HepG2 (cell line): ENCODE data around the gene CYTH2. TPM values are rescaled to one million over a fixed set of nuclear protein-coding genes. Genes with fewer than 3 reads are reported as not detected.

Experiments used
- ATAC-seq: fragments of 200-7000 bp; cut with Tn5 transposase; 3 replicates; pipeline ENCODE4 v1.9.1; 2020; ENCODE audit warnings: mild to moderate bottlenecking, moderate library complexity
- BruUV-seq: library from RNA; stranded (reverse); fragments of 400-500 nt; replicated peaks from 2 replicates; lab custom pipeline; 2021; lab: Mats Ljungman, UMichigan
- CTCF ChIA-PET: fragments of 300-600 bp; formaldehyde crosslinking; extraction: SDS; loops from one replicate; lab custom pipeline; 2021; ENCODE audit warnings: low total read pairs, inconsistent platforms, low intra/inter-chr PET ratio; lab: Yijun Ruan, JAX
- POLR2A ChIA-PET: fragments of 350-600 bp; sonication (Branson Sonifier 250); formaldehyde crosslinking; loops from one replicate; lab custom pipeline; 2020; ENCODE audit warnings: antibody characterized with exemption, inconsistent platforms; lab: Yijun Ruan, JAX
- DNase-seq: peaks from one replicate; pipeline ENCODE4 v3.0.0-alpha.2; 2015; ENCODE audit warnings: low spot score
- FAIRE-seq: peaks from 3 replicates; lab custom pipeline; 2011; peaks lifted over from hg19 to GRCh38; lab: Jason Lieb, UNC
- H2AFZ ChIP-seq: one replicate; pipeline ENCODE4 v1.6.1; 2011; ENCODE audit warnings: low read length, inconsistent platforms
- H3K27ac ChIP-seq: fragments of 300-600 bp; 3 replicates; pipeline ENCODE4 v1.8.0; 2011; ENCODE audit warnings: mixed run types, mild to moderate bottlenecking, mixed read lengths, low read length, inconsistent platforms; ENCODE audit not compliant: insufficient read depth; ENCODE audit errors: extremely low read length
- H3K27me3 ChIP-seq, 2 experiments: fragments of 200-600 bp in 1 of 2; 2 replicates in 1 of 2; 3 replicates in 1 of 2; pipeline versions ENCODE4 v1.6.0 to v1.8.0; 2011; ENCODE audit warnings: low read length in 2 of 2, mild to moderate bottlenecking in 2 of 2, moderate library complexity in 2 of 2, inconsistent platforms in 1 of 2; ENCODE audit not compliant: insufficient read depth in 2 of 2, control insufficient read depth in 1 of 2
- H3K36me3 ChIP-seq, 2 experiments: fragments of 200-600 bp in 1 of 2; replicated peaks in 1 of 2; 2 replicates in 1 of 2; 3 replicates in 1 of 2; pipeline versions ENCODE4 v1.5.1 to v1.8.0; 2011; ENCODE audit warnings: low read length in 2 of 2, inconsistent platforms in 1 of 2; ENCODE audit not compliant: insufficient read depth in 2 of 2, control insufficient read depth in 1 of 2
- H3K4me1 ChIP-seq: 2 replicates; pipeline ENCODE4 v1.5.1; 2012; ENCODE audit warnings: low read length, inconsistent platforms; ENCODE audit not compliant: insufficient read depth
- H3K4me2 ChIP-seq: 2 replicates; pipeline ENCODE4 v1.6.0; 2011; ENCODE audit warnings: low read depth, low read length, inconsistent platforms
- H3K4me3 ChIP-seq, 3 experiments: fragments of 200-600 bp in 1 of 3; sonication (generic), shearing (Covaris generic) in 1 of 3; replicated peaks in 1 of 3; 2 replicates each; pipeline ENCODE4 v1.5.1; 2011 to 2016; ENCODE audit warnings: low read length in 3 of 3, inconsistent platforms in 2 of 3, low read depth in 2 of 3, mild to moderate bottlenecking in 2 of 3, control low read depth in 1 of 3, mixed read lengths in 1 of 3; ENCODE audit not compliant: insufficient read depth in 1 of 3
- H3K79me2 ChIP-seq: one replicate; pipeline ENCODE4 v1.6.1; 2011; ENCODE audit warnings: low read length, inconsistent platforms; ENCODE audit not compliant: insufficient read depth
- H3K9ac ChIP-seq: 2 replicates; pipeline ENCODE4 v1.6.0; 2011; ENCODE audit warnings: mild to moderate bottlenecking, low read depth, low read length, inconsistent platforms; ENCODE audit not compliant: insufficient read depth
- H3K9me3 ChIP-seq: 2 replicates; pipeline ENCODE4 v1.5.1; 2012; ENCODE audit warnings: mild to moderate bottlenecking, low read length
- H4K20me1 ChIP-seq: 2 replicates; pipeline ENCODE4 v1.6.0; 2011; ENCODE audit warnings: inconsistent platforms, mild to moderate bottlenecking, low read length, moderate library complexity; ENCODE audit not compliant: insufficient read depth
- CEBPB ChIP-seq: IDR thresholded peaks from 2 replicates; pipeline ENCODE4 v1.6.1; 2011; ENCODE audit warnings: low read depth, low read length, improper control_type of control experiment, borderline replicate concordance
- ELF1 ChIP-seq: sonication (generic); formaldehyde crosslinking; IDR thresholded peaks from 2 replicates; pipeline ENCODE4 v1.4.0; 2020; ENCODE audit warnings: missing genetic modification reagents
- FOXK2 ChIP-seq: fragments of 450-650 bp; IDR thresholded peaks from 2 replicates; pipeline ENCODE4 v1.6.1; 2016
- NFIB ChIP-seq: sonication (generic); formaldehyde crosslinking; IDR thresholded peaks from 2 replicates; pipeline ENCODE4 v1.9.0; 2021; ENCODE audit warnings: missing genetic modification reagents, mild to moderate bottlenecking, borderline replicate concordance
- SAFB2 ChIP-seq: sonication (generic); formaldehyde crosslinking; IDR thresholded peaks from 2 replicates; pipeline ENCODE4 v1.5.1; 2020; ENCODE audit warnings: missing genetic modification reagents, low read depth, mild to moderate bottlenecking, borderline replicate concordance
- ZNF24 ChIP-seq: fragments of 450-650 bp; IDR thresholded peaks from 2 replicates; pipeline ENCODE4 v1.6.1; 2017; ENCODE audit warnings: antibody characterized with exemption, mild to moderate bottlenecking
- ZNF33A ChIP-seq: sonication (generic); formaldehyde crosslinking; IDR thresholded peaks from 2 replicates; pipeline ENCODE4 v1.5.1; 2020; ENCODE audit warnings: missing genetic modification reagents, mild to moderate bottlenecking, moderate library complexity, borderline replicate concordance
- ZNF737 ChIP-seq: sonication (generic); formaldehyde crosslinking; IDR thresholded peaks from 2 replicates; pipeline ENCODE4 v1.5.0; 2020; ENCODE audit warnings: missing genetic modification reagents, mild to moderate bottlenecking, borderline replicate concordance
- ZNF747 ChIP-seq: sonication (generic); formaldehyde crosslinking; IDR thresholded peaks from 2 replicates; pipeline ENCODE4 v1.8.1; 2023; ENCODE audit warnings: missing genetic modification reagents, mild to moderate bottlenecking, borderline replicate concordance
- ZSCAN9 ChIP-seq: IDR thresholded peaks from 2 replicates; pipeline ENCODE4 v1.6.1; 2016; ENCODE audit warnings: borderline replicate concordance
- WGBS: methylation state at CpG from one replicate; pipeline ENCODE4 v1.1.6; 2017; ENCODE audit warnings: low lambda C conversion rate; 5-methylcytosine and 5-hydroxymethylcytosine counted together
- in situ Hi-C: cut with HindIII; loops from 2 replicates; pipeline ENCODE4 v1.10.0; 2017; ENCODE audit warnings: low pct_unique_long_range_greater_than_20kb; ENCODE audit not compliant: extremely low pct_ligation_motif_present
- intact Hi-C: fragments of 100-400 bp; cut with micrococcal nuclease; formaldehyde crosslinking; loops from one replicate; pipeline ENCODE4 v1.10.0; 2022; ENCODE audit not compliant: unreplicated experiment
- polyA plus RNA-seq, 8 experiments: library from polyadenylated mRNA; depleted of rRNA in 3 of 8; stranded (reverse) in 7 of 8; unstranded in 1 of 8; fragments of >200 nt; fragmentation: Illumina TruSeq in 4 of 8; extraction: Trizol in 4 of 8; gene quantifications; 2 replicates each; pipeline versions ENCODE4 v1.2.1 to v1.2.3, GENCODE V29; 2011 to 2016; ENCODE audit warnings: low read depth in 4 of 8, missing spikeins in 1 of 8, mixed read lengths in 1 of 8; ENCODE audit not compliant: insufficient read depth in 1 of 8
- total RNA-seq, 5 experiments: library from RNA; depleted of rRNA; stranded (reverse); fragments of >200 nt; fragmentation: Illumina TruSeq; extraction: Trizol; gene quantifications; 2 replicates each; pipeline ENCODE4 v1.2.3, GENCODE V29; 2016; ENCODE audit warnings: low read depth in 1 of 5
- TF ChIP-seq, protein P1 (sequence below): sonication (generic); formaldehyde crosslinking; IDR thresholded peaks from 2 replicates; pipeline ENCODE4 v1.4.0; 2020; ENCODE audit warnings: missing genetic modification reagents
- TF ChIP-seq, protein P2 (sequence below), 2 experiments: fragments of 450-650 bp in 1 of 2; sonication (generic) in 1 of 2; formaldehyde crosslinking in 1 of 2; IDR thresholded peaks; 2 replicates each; pipeline versions ENCODE4 v1.6.1 to v1.8.0; 2016 to 2022; ENCODE audit warnings: antibody characterized with exemption in 1 of 2, mild to moderate bottlenecking in 1 of 2, missing genetic modification reagents in 1 of 2

The CYTH2 gene
- total and polyA plus RNA-seq, 2 of the 13 experiments (the other 11 are each of a cell fraction or from before 2014, with no cell fraction given) = 16.5 to 39.3 TPM

DNA sequence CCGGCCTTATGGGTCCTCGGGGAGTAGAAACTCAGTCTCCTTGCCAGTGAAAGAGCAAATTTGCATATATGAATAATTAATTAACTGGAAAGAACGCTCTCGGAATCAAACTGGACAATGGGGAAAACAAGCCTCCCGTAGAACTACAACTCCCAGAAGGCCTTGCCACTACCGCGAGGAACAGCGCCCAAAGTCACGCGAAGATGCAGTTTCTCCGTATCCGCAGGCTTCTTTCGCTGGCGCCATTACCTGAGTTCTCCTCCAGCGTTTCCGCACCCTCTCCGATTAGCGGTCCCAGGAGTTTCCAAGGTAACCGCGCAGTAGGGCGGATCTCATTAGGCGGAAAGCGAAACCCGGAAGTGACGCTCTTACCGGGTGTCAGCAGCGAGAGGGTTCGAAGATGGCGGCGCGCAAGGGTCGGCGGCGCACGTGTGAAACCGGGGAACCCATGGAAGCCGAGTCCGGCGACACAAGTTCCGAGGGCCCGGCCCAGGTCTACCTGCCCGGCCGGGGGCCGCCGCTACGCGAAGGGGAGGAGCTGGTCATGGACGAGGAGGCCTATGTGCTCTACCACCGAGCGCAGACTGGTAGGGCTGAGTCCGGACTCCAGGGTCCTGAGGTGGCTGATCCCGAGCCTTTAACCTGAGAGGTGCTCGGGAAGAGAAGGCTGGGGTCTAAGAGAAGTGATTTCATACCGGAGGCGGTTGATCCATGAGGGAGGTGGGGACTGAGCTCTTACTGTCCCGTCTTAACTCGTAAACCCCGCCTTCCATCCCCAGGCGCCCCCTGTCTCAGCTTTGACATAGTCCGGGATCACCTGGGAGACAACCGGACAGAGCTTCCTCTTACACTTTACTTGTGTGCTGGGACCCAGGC is 23.3 kb upstream of the CYTH2 start, which contains the start of gene GRWD1:
TSS of gene GRWD1 (plus strand) at position 378 of the 876 bp plus-strand sequence. CDS start at position 401, 23 bp downstream.
- CTCF ChIA-PET = interaction anchor here (1.2 to 1.4 kb wide), 3 partner anchors 113 to 138 kb away, joined by 3 to 6 read pairs (median 3); no protein-coding TSS in a partner anchor
- peak; percentile 54 for FAIRE-seq
- intact Hi-C loops = loop anchor here (1.0 to 10.0 kb wide), 2 partner anchors 23 to 91 kb away; partner anchors contain the start of gene CYTH2
- TF ChIP-seq, protein P1, sequence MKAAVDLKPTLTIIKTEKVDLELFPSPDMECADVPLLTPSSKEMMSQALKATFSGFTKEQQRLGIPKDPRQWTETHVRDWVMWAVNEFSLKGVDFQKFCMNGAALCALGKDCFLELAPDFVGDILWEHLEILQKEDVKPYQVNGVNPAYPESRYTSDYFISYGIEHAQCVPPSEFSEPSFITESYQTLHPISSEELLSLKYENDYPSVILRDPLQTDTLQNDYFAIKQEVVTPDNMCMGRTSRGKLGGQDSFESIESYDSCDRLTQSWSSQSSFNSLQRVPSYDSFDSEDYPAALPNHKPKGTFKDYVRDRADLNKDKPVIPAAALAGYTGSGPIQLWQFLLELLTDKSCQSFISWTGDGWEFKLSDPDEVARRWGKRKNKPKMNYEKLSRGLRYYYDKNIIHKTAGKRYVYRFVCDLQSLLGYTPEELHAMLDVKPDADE (CRISPR knock-in tag) = no peak
- TF ChIP-seq ZNF747 (peak; percentile 66; the same call in 1 of the 2 replicates), ZSCAN9 (CRISPR knock-in tag) (0 out of 2 replicates have a peak, but pooled peaks have one; percentile 13), ELF1 (CRISPR knock-in tag) (peak; percentile 96), ZNF24 (no peak), SAFB2 (CRISPR knock-in tag) (no peak), ZNF33A (CRISPR knock-in tag) (0 out of 2 replicates have a peak, but pooled peaks have one; percentile 15), ZNF737 (no peak), FOXK2 (no peak), NFIB (no peak), CEBPB (no peak)
- TF ChIP-seq, protein P2, sequence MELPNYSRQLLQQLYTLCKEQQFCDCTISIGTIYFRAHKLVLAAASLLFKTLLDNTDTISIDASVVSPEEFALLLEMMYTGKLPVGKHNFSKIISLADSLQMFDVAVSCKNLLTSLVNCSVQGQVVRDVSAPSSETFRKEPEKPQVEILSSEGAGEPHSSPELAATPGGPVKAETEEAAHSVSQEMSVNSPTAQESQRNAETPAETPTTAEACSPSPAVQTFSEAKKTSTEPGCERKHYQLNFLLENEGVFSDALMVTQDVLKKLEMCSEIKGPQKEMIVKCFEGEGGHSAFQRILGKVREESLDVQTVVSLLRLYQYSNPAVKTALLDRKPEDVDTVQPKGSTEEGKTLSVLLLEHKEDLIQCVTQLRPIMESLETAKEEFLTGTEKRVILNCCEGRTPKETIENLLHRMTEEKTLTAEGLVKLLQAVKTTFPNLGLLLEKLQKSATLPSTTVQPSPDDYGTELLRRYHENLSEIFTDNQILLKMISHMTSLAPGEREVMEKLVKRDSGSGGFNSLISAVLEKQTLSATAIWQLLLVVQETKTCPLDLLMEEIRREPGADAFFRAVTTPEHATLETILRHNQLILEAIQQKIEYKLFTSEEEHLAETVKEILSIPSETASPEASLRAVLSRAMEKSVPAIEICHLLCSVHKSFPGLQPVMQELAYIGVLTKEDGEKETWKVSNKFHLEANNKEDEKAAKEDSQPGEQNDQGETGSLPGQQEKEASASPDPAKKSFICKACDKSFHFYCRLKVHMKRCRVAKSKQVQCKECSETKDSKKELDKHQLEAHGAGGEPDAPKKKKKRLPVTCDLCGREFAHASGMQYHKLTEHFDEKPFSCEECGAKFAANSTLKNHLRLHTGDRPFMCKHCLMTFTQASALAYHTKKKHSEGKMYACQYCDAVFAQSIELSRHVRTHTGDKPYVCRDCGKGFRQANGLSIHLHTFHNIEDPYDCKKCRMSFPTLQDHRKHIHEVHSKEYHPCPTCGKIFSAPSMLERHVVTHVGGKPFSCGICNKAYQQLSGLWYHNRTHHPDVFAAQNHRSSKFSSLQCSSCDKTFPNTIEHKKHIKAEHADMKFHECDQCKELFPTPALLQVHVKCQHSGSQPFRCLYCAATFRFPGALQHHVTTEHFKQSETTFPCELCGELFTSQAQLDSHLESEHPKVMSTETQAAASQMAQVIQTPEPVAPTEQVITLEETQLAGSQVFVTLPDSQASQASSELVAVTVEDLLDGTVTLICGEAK (IDR thresholded peaks at IDR 0.05) = no peak
- TF ChIP-seq, protein P2 (CRISPR knock-in tag; IDR thresholded peaks at IDR 0.05) = no peak

More for the DNA sequence above, 23.3 kb upstream of the CYTH2 start, which contains the start of gene GRWD1:
- POLR2A ChIA-PET = interaction anchor here (0.6 to 2.4 kb wide), 9 partner anchors 22 to 173 kb away, joined by 3 to 9 read pairs (median 3); partner anchors contain the start of genes KDELR1, RPL18 and SPHK2
- DNase-seq (peak; percentile 96), ATAC-seq (peak; percentile 89)
- in situ Hi-C loops = no loop called here
- H3K4me2 ChIP-seq = peak within 1 kb of the TSS; percentile 96
- H3K9ac ChIP-seq = peak within 1 kb of the TSS; percentile 90
- peak within 1 kb of the TSS; percentile 77 to 95 (median 80) for H3K4me3 ChIP-seq
- peaks cover 17% of the 10 kb centered on the region for H3K79me2 ChIP-seq
- H3K4me1 ChIP-seq = peaks cover 22% of the 10 kb centered on the region
- peak within 1 kb of the TSS; percentile 71 for H3K27ac ChIP-seq
- H3K9me3 ChIP-seq = no peaks in the 10 kb centered on the region
- WGBS = 2% methylated on average over 29 of the region's 61 CpGs
- peak within 1 kb of the TSS; percentile 80 for H2AFZ ChIP-seq
- peaks cover 11 to 35% of the 10 kb centered on the region in 2 experiments; a peak in 4 of 5 replicates for H3K36me3 ChIP-seq
- no peaks in the 10 kb centered on the region; a peak in 1 of 5 replicates for H3K27me3 ChIP-seq
- TSS peak; percentile 79 for BruUV-seq
- H4K20me1 ChIP-seq = no peaks in the 10 kb centered on the region
